Inflammatory macrophage treated with lipopolysaccharide for 1 hour (primary cell): ENCODE data around the gene C1QL1.
"Not testable (repeated sequence)": the region's sequence is repeated elsewhere in the genome, so short reads cannot be mapped to it uniquely, and the experiment has no call there.

ENCODE experiments used
- DNase-seq, 2 donors: peaks; one replicate each; pipeline ENCODE4 v3.0.0-alpha.2; 2020 to 2022

The C1QL1 gene

GRCh38 chr17:44959821-44960531, 8.1 kb downstream of the C1QL1 start:
- no peak for DNase-seq

GRCh38 chr17:44956998-44957981, 10.8 kb downstream of the C1QL1 start:
- DNase-seq = no peak

GRCh38 chr17:44955674-44956425, 12.3 kb downstream of the C1QL1 start:
- DNase-seq = no peak

GRCh38 chr17:44952946-44953475, 15.1 kb downstream of the C1QL1 start:
- DNase-seq = no peak

GRCh38 chr17:44948315-44948795, 19.7 kb downstream of the C1QL1 start:
- DNase-seq = no peak

GRCh38 chr17:44947461-44948314, 20.4 kb downstream of the C1QL1 start, which contains the start of gene KIF18B:
Gene KIF18B (minus strand): TSS chr17:44947773. CDS start chr17:44936344, 11,429 bp downstream.
- peak; percentile 90 to 94 for DNase-seq

- DNase-seq = not testable (repeated sequence)
Measured at GRCh38 chr17:44945652-44946051, 22.5 kb downstream of the C1QL1 start.

GRCh38 chr17:44942456-44942855, 25.6 kb downstream of the C1QL1 start:
- no peak for DNase-seq

- DNase-seq = no peak
Measured at GRCh38 chr17:44941712-44942331, 26.3 kb downstream of the C1QL1 start.

GRCh38 chr17:44940768-44941167, 27.3 kb downstream of the C1QL1 start:
- no peak for DNase-seq

GRCh38 chr17:44940317-44940716, 27.8 kb downstream of the C1QL1 start:
- DNase-seq = no peak

GRCh38 chr17:44935116-44935515, 33.0 kb downstream of the C1QL1 start:
- no peak for DNase-seq

- no peak for DNase-seq
Measured at GRCh38 chr17:44934745-44935105, 33.4 kb downstream of the C1QL1 start.

- DNase-seq = no peak
Measured at GRCh38 chr17:44933824-44934744, 34.0 kb downstream of the C1QL1 start.

- DNase-seq = no peak
Measured at GRCh38 chr17:44932787-44933097, 35.4 kb downstream of the C1QL1 start.

- DNase-seq = no peak
Measured at GRCh38 chr17:44932096-44932786, 35.9 kb downstream of the C1QL1 start.

- DNase-seq = no peak
Measured at GRCh38 chr17:44931376-44931775, 36.7 kb downstream of the C1QL1 start.

- no peak for DNase-seq
Measured at GRCh38 chr17:44930667-44931066, 37.4 kb downstream of the C1QL1 start.

- no peak for DNase-seq
Measured at GRCh38 chr17:44928950-44929720, 39.0 kb downstream of the C1QL1 start.
